ENCODE data around the gene EFCAB6.

The EFCAB6 gene

GRCh38 chr22:43569111-43569510, 243.0 kb downstream of the EFCAB6 start:
- no peak for DNase-seq

- no peak for DNase-seq
Observed at GRCh38 chr22:43567691-43568324, 244.3 kb downstream of the EFCAB6 start.

DNA sequence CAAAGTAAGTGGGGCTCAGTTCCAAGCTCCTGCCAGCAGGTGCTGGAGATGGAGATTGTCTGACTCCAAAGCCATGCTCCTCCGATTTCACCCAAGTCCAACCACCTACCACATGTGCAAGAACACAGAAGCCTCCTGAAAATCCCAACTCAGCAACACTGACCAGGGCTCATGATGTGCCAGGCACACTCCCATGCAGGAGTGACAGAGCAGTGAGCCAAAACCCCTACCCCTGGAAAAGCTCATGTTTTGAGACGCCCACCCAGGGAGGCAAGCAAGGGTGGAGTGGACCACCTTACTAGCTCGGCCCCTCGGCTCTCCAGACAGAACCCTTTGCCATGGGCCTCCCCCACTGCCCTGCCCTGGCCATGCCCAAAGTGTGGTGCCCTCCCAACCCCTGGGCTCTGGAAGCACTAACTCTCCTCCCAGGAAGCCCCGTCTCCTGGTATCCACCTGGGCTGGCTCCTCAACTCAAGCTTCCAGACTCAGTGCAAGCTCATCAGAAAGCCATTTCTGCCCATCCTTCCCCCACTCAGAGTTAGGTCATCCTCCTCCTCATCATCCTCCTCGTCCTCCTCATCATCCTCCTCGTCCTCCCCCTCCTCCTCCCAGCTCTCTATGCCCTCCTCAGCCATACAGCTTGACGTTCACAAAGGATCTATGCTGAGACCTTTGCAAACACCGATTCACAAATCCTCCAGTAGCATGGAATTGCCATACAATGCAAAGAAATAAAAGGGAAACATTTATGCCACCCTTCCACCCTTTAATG, 245.4 kb downstream of the EFCAB6 start:
- no peak for DNase-seq

- no peak for DNase-seq
Observed at GRCh38 chr22:43566021-43566420, 246.1 kb downstream of the EFCAB6 start.

GRCh38 chr22:43564859-43565258, 247.2 kb downstream of the EFCAB6 start:
- DNase-seq, result no peak

GRCh38 chr22:43563571-43563970, 248.5 kb downstream of the EFCAB6 start:
- DNase-seq, result no peak

DNA sequence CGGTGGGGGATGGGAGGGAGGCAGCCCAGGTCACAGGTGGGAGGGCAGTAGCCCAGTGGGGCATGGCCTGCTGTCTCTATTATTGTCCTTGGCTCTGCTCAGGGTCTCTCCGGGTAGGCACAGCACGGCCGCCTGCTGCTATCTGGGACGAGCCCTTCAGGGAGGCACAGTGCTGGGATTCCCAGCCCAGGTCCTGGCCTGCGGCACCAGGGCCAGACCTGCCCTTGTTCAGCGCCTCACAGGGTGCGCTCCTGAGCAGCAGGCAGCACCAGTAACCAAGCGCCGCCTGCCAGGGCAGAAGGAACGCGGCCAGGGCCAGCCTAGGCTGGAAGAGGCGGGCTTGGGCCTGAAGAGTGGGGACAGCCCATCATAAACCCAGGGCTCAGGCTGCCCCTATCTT, 249.3 kb downstream of the EFCAB6 start:
- no peak for DNase-seq

- no peak for DNase-seq
Observed at GRCh38 chr22:43561415-43562178, 250.5 kb downstream of the EFCAB6 start.

GRCh38 chr22:43560651-43561050, 251.5 kb downstream of the EFCAB6 start:
- DNase-seq, result no peak

GRCh38 chr22:43555561-43556515, 256.3 kb downstream of the EFCAB6 start:
- DNase-seq, result no peak

GRCh38 chr22:43554694-43555365, 257.3 kb downstream of the EFCAB6 start:
- no peak for DNase-seq

DNA sequence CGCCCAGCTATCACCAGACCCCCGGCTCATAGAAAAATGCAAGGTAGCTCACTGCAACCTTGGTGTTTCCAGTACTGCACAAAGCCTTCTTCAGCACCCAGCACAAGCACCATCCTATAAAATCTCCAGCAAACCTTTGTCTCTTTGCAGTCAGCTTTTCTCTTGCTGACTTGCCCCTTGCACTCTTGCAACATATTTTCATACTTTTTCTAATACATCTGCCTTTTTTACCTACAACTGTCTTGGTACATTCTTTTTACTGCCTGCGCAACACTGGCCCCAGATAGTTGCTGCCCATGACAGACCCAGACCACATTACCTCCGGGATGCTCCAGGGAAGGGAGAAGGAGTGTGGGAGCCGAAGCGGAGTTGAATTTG, 257.9 kb downstream of the EFCAB6 start:
- DNase-seq, result no peak

GRCh38 chr22:43553451-43554258, 258.4 kb downstream of the EFCAB6 start:
- no peak for DNase-seq

GRCh38 chr22:43550672-43551071, 261.4 kb downstream of the EFCAB6 start:
- no peak for DNase-seq

GRCh38 chr22:43550024-43550620, 262.0 kb downstream of the EFCAB6 start:
- DNase-seq, result no peak

DNA sequence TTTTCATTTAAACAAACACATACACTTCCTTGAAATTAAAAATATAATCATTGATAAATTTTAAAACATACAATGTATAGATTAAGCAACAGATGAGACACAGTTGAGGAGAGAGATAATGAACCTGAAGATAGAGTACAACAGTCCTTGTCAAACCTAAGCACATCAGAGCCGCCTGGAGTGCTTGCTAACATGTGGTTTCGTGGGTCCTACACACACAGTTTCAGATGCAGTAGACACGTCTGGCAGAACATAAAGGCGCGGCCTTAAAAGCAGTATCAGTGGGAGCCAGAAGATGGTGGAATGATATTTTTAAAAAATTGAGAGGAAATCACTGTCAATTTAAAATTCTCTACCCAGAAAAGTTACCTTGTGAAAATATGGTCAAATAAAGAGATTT, 265.9 kb downstream of the EFCAB6 start:
- DNase-seq, result peak in 1 of 5 experiments; percentile 14

GRCh38 chr22:43544289-43544673, 267.8 kb downstream of the EFCAB6 start:
- no peak for DNase-seq

GRCh38 chr22:43543522-43544288, 268.4 kb downstream of the EFCAB6 start:
- no peak for DNase-seq

DNA sequence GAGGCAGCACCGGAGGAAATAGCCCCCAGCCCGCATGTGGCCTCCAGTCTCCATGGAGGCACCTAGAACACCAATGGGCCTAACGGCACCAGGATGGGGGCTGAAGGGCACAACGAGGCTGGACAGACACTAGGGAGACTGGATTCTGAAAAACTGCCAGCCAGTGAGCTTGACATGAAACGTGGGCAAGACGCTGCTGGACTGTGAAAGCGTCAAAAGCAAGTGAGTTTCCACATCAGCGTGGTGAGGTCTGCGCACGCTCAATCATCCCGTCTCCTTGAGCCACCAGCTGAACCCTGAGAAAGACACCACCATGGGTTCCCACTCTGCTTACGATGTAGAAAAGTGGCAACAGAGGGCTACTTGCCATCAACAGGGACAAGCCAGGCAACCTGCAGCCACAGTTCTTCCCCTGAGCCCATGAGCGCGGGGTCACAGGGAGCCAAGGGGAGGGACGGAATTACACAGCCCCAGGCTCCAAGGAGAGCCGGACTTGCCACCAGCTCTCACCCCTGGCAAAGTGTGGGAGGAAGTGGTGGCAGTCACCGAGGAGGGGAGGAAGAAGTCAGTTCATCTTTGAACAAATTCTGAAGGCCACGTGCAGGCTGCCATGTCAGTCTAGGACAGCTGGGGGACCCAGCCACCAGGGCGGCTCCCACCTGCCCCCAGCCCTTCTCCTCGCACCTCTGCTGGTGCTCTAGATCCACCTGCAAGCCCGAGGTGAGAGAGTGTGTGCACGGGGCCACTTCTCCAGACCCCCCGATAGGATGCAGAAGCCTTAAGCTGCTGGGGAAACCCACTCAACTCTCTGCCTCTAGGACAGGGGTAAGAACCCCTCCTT, 269.2 kb downstream of the EFCAB6 start:
- no peak for DNase-seq

Data from T-helper 2 cell (primary cell).